Neural progenitor cell (in vitro differentiated cells): Measurements from ENCODE around the gene PLEKHA6. TPM values are rescaled to one million over a fixed set of nuclear protein-coding genes. Genes with fewer than 3 reads are reported as not detected.

Experiments
- DNase-seq: peaks from one replicate; pipeline ENCODE4 v3.0.0-alpha.2; 2016; ENCODE audit warnings: low spot score
- H2AFZ ChIP-seq: fragments of 200-600 bp; sonication (generic); replicated peaks from 2 replicates; pipeline ENCODE4 v1.6.1; 2016; ENCODE audit warnings: antibody characterized with exemption
- H3F3A ChIP-seq: fragments of 200-600 bp; sonication (generic); 2 replicates; pipeline ENCODE4 v1.6.1; 2016; ENCODE audit warnings: antibody characterized with exemption, low read depth
- H3K27ac ChIP-seq: fragments of 200-600 bp; sonication (generic); 2 replicates; pipeline ENCODE4 v1.5.1; 2016; ENCODE audit warnings: mild to moderate bottlenecking
- H3K27me3 ChIP-seq: fragments of 200-600 bp; sonication (generic); 2 replicates; pipeline ENCODE4 v1.6.1; 2016; ENCODE audit warnings: mild to moderate bottlenecking, moderate library complexity
- H3K36me3 ChIP-seq: fragments of 200-600 bp; sonication (generic); 2 replicates; pipeline ENCODE4 v1.5.1; 2016
- H3K4me1 ChIP-seq: fragments of 200-600 bp; sonication (generic); 2 replicates; pipeline ENCODE4 v1.6.1; 2016; ENCODE audit warnings: mixed run types
- H3K4me2 ChIP-seq: fragments of 200-600 bp; sonication (generic); 2 replicates; pipeline ENCODE4 v1.6.1; 2016
- H3K4me3 ChIP-seq: fragments of 200-600 bp; sonication (generic); 2 replicates; pipeline ENCODE4 v1.5.1; 2016
- H3K79me2 ChIP-seq: fragments of 200-600 bp; sonication (generic); 2 replicates; pipeline ENCODE4 v1.6.1; 2016; ENCODE audit warnings: low read depth
- H3K9ac ChIP-seq: fragments of 200-600 bp; sonication (generic); 2 replicates; pipeline ENCODE4 v1.6.1; 2016
- H3K9me3 ChIP-seq: fragments of 200-600 bp; sonication (generic); 2 replicates; pipeline ENCODE4 v1.5.1; 2016; ENCODE audit warnings: low read depth
- H4K20me1 ChIP-seq: fragments of 200-600 bp; sonication (generic); 2 replicates; pipeline ENCODE4 v1.6.1; 2016; ENCODE audit warnings: low read depth
- H3K27ac Mint-ChIP-seq: 3 replicates; pipeline ENCODE4 v1.8.0; 2021; ENCODE audit warnings: mixed read lengths
- H3K27me3 Mint-ChIP-seq: 2 replicates; pipeline ENCODE4 v1.8.0; 2022; ENCODE audit warnings: low read depth, mild to moderate bottlenecking, inconsistent platforms, moderate library complexity, mixed read lengths; ENCODE audit not compliant: insufficient read depth
- H3K36me3 Mint-ChIP-seq: 3 replicates; pipeline ENCODE4 v1.8.0; 2021; ENCODE audit warnings: mixed read lengths
- H3K4me1 Mint-ChIP-seq: 3 replicates; pipeline ENCODE4 v1.8.0; 2021; ENCODE audit warnings: mixed read lengths
- H3K4me3 Mint-ChIP-seq: 3 replicates; pipeline ENCODE4 v1.8.0; 2021; ENCODE audit warnings: mild to moderate bottlenecking, moderate library complexity, mixed read lengths
- H3K9me3 Mint-ChIP-seq: 3 replicates; pipeline ENCODE4 v1.8.0; 2020; ENCODE audit warnings: mixed read lengths
- CTCF ChIP-seq: fragments of 200-600 bp; sonication (generic); IDR thresholded peaks from 2 replicates; pipeline ENCODE4 v1.5.1; 2017; ENCODE audit warnings: antibody characterized with exemption, mild to moderate bottlenecking
- EZH2 ChIP-seq: fragments of 200-600 bp; sonication (generic); IDR thresholded peaks from 2 replicates; pipeline ENCODE4 v1.6.1; 2017; ENCODE audit warnings: antibody characterized with exemption, mild to moderate bottlenecking, moderate library complexity
- EZH2phosphoT487 ChIP-seq: fragments of 200-600 bp; sonication (generic); IDR thresholded peaks from 2 replicates; pipeline ENCODE4 v1.6.1; 2017; ENCODE audit warnings: antibody characterized with exemption
- total RNA-seq: library from RNA; depleted of rRNA; stranded (reverse); fragments of >200 nt; gene quantifications from 2 replicates; pipeline ENCODE4 v1.2.3, GENCODE V29; 2015; ENCODE audit warnings: low replicate concordance

PLEKHA6 gene
- total RNA-seq, 1 donor from 2014 or later: 0.58 TPM

- no peak overlapping the region for H3K4me2 ChIP-seq
- no peak for DNase-seq
- Mint-ChIP-seq H3K4me3 (no peak overlapping the region), H3K27me3 (peaks cover 4% of the 10 kb centered on the region), H3K9me3 (no peaks in the 10 kb centered on the region), H3K4me1 (peaks cover 41% of the 10 kb centered on the region), H3K27ac (no peak overlapping the region), H3K36me3 (peaks cover 9% of the 10 kb centered on the region)
- no peaks in the 10 kb centered on the region for H4K20me1 ChIP-seq
- no peaks in the 10 kb centered on the region for H3K27me3 ChIP-seq
- no peak overlapping the region for H3K9ac ChIP-seq
- no peak overlapping the region for H2AFZ ChIP-seq
- no peaks in the 10 kb centered on the region for H3K9me3 ChIP-seq
- no peaks in the 10 kb centered on the region for H3K79me2 ChIP-seq
- H3K27ac ChIP-seq: no peak overlapping the region
- no peak overlapping the region for H3K4me3 ChIP-seq
- TF ChIP-seq CTCF (no peak), EZH2 (no peak), EZH2phosphoT487 (no peak)
- H3F3A ChIP-seq: peaks cover 19% of the 10 kb centered on the region
- no peaks in the 10 kb centered on the region for H3K36me3 ChIP-seq
- H3K4me1 ChIP-seq: peaks cover 19% of the 10 kb centered on the region
Measured at GRCh38 chr1:204319462-204319861, 40.3 kb downstream of the PLEKHA6 start.

DNA sequence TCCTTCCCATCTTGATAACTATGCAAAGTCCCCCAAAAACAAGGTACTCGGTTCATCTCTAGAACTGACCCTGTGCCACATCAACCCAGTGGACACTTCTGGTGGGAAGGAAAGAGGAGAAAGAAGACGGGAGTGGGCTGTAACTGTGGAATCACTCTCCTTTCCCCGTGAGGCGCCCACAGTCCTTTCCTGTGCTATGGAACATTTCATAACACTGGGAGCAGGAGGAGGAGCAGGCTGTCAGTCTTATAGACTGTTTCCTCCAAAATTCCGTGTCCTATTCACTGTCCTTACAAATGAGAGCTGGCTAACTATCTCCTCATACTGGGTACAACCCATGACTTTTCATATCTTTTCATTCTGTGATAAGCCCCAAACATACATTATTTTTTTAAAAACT, 40.7 kb downstream of the PLEKHA6 start:
- Histone ChIP-seq H3K79me2 (no peaks in the 10 kb centered on the region), H3K9me3 (no peaks in the 10 kb centered on the region), H4K20me1 (no peaks in the 10 kb centered on the region), H3K4me1 (peaks cover 24% of the 10 kb centered on the region), H3K27ac (no peak overlapping the region), H3K27me3 (no peaks in the 10 kb centered on the region), H2AFZ (no peak overlapping the region), H3F3A (peaks cover 19% of the 10 kb centered on the region), H3K36me3 (no peaks in the 10 kb centered on the region), H3K4me2 (no peak overlapping the region), H3K9ac (no peak overlapping the region), H3K4me3 (no peak overlapping the region)
- Mint-ChIP-seq H3K9me3 (no peaks in the 10 kb centered on the region), H3K36me3 (peaks cover 13% of the 10 kb centered on the region), H3K27ac (no peak overlapping the region), H3K4me3 (peak overlapping the region; percentile 6), H3K4me1 (peaks cover 41% of the 10 kb centered on the region), H3K27me3 (peaks cover 4% of the 10 kb centered on the region)
- DNase-seq: no peak
- TF ChIP-seq CTCF (no peak), EZH2 (no peak), EZH2phosphoT487 (no peak)

GRCh38 chr1:204318324-204318723, 41.4 kb downstream of the PLEKHA6 start:
- peaks cover 17% of the 10 kb centered on the region for H3K36me3 Mint-ChIP-seq
- Histone ChIP-seq H3K36me3 (no peaks in the 10 kb centered on the region), H3K27me3 (no peaks in the 10 kb centered on the region), H3F3A (peaks cover 19% of the 10 kb centered on the region), H3K27ac (no peak overlapping the region), H2AFZ (no peak overlapping the region), H3K4me1 (peaks cover 26% of the 10 kb centered on the region), H3K9ac (no peak overlapping the region), H3K9me3 (no peaks in the 10 kb centered on the region), H4K20me1 (no peaks in the 10 kb centered on the region), H3K79me2 (no peaks in the 10 kb centered on the region), H3K4me2 (no peak overlapping the region), H3K4me3 (no peak overlapping the region)
- no peak for DNase-seq
- no peak overlapping the region for H3K4me3 Mint-ChIP-seq
- no peak overlapping the region for H3K27ac Mint-ChIP-seq
- peaks cover 42% of the 10 kb centered on the region for H3K4me1 Mint-ChIP-seq
- H3K27me3 Mint-ChIP-seq: peaks cover 8% of the 10 kb centered on the region
- TF ChIP-seq CTCF (no peak), EZH2 (no peak), EZH2phosphoT487 (no peak)
- H3K9me3 Mint-ChIP-seq: no peaks in the 10 kb centered on the region
